GM23248 (cell line): ENCODE results near the gene RNF152.

Experiments
- EZH2 ChIP-seq: fragments of 200-600 bp; sonication (generic); IDR thresholded peaks from 2 replicates; pipeline ENCODE4 v1.6.1; 2018; ENCODE audit warnings: antibody characterized with exemption, mild to moderate bottlenecking; ENCODE audit not compliant: insufficient read depth, poor library complexity, severe bottlenecking
- EZH2phosphoT487 ChIP-seq: fragments of 200-600 bp; sonication (generic); IDR thresholded peaks from 2 replicates; pipeline ENCODE4 v1.6.1; 2018; ENCODE audit warnings: antibody characterized with exemption, moderate library complexity, mild to moderate bottlenecking, low read depth; ENCODE audit not compliant: insufficient read depth

DNA sequence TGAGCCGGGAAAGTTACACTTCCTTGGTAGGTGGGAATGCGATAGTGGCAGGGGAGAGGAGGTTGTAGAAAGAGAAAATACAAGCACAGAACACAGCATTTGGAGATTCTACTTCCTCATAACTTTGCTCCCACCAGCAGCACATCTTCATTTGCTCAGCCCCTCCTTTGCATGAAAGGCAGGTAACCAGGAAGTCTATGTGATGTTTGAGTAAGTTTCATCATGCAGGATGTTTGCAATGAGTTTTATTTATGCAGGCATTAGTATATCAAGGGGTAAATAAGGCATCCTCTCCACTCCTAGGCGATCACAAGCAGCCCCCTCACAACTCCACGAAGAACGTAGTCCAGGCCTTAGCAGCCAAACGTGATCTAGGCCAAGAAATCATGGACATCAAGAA is 5.0 kb downstream of the RNF152 start:
- TF ChIP-seq EZH2 (no peak), EZH2phosphoT487 (no peak)
